ENCODE measurements around the gene ACTA1.
"Not testable (repeated sequence)": the region's sequence is repeated elsewhere in the genome, so short reads cannot be mapped to it uniquely, and the experiment has no call there.

ACTA1 gene

GRCh38 chr1:229440851-229441537 is 7.1 kb upstream of the ACTA1 start:
- no peak for DNase-seq (ENCODE audit: low read depth in 3 of 3, low spot score in 1 of 3)

DNA sequence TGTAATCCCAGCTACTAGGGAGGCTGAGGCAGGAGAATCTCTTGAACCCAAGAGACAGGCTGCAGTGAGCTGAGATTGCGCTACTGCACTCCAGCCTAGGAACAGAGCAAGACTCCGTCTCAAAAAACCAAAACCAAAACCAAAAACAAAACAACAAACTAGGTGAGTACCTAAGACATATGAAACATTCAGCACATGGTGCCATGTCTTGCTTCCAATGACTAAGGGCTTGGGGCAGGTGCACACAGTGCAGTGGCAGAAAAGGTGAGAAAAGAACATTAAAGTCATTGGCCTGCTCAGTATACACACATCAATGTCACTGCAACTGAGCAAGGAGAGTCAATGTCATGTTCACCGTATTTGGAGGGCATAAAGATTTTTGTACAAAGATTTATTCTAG is 4.1 kb upstream of the ACTA1 start:
- DNase-seq (ENCODE audit: low read depth in 3 of 3, low spot score in 1 of 3), result no peak

DNA sequence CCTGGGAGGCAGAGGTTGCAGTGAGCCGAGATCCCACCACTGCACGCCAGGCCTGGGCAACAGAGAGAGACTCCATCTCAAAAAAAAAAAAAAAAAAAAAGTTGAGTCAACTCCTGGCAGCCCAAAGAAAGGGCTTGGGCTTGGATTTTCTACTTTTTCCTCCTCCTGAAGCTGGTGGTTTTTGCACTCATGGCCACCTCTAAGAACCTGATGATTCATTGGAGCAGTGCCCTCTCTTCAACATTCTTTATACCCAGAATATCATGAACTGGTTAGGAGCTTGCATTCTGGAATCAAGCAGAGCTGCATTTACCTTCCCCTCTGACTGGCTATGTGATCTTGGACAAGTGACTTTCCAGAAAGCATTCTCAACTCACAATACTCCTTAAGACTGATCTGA is 3.5 kb upstream of the ACTA1 start:
- DNase-seq (ENCODE audit: low read depth in 3 of 3, low spot score in 1 of 3), result no peak

DNA sequence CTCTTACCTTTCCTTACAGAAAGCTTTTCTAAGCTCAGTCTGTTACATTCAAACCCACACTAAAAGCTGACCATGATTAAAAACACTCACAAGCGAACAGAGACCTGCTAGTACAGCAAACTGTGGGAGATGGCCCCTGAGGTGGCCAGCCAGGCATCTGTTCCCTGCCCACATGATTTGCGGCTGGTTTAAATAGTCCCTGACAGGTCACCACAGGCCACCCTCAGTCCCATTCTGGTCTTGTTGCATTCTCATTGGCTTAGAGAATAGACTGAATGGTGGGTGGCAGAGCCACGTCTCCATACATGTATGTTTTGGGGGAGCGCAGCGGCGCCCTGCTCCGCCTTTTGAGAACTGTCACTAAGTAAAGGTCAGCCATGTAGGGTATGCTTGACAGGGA is 2.3 kb upstream of the ACTA1 start:
- DNase-seq (ENCODE audit: low read depth in 3 of 3, low spot score in 1 of 3), result no peak

- DNase-seq (ENCODE audit: low read depth in 3 of 3, low spot score in 1 of 3), result no peak
These were observed 752 bp upstream of the ACTA1 start for GRCh38 chr1:229434641-229435051.

GRCh38 chr1:229433364-229434004 is 410 bp downstream of the ACTA1 start:
- DNase-seq (ENCODE audit: low read depth in 3 of 3, low spot score in 1 of 3), result no peak

- DNase-seq (ENCODE audit: low read depth in 3 of 3, low spot score in 1 of 3), result no peak
These were observed 989 bp downstream of the ACTA1 start for GRCh38 chr1:229432905-229433304.

GRCh38 chr1:229432116-229432461 is 1.8 kb downstream of the ACTA1 start:
- DNase-seq (ENCODE audit: low read depth in 3 of 3, low spot score in 1 of 3), result no peak

GRCh38 chr1:229431284-229432115 is 2.4 kb downstream of the ACTA1 start:
- no peak for DNase-seq (ENCODE audit: low read depth in 3 of 3, low spot score in 1 of 3)

- no peak for DNase-seq (ENCODE audit: low read depth in 3 of 3, low spot score in 1 of 3)
These were observed 3.1 kb downstream of the ACTA1 start for GRCh38 chr1:229430761-229431283.

- DNase-seq (ENCODE audit: low read depth in 3 of 3, low spot score in 1 of 3), result no peak
These were observed 5.6 kb downstream of the ACTA1 start for GRCh38 chr1:229428256-229428655.

DNA sequence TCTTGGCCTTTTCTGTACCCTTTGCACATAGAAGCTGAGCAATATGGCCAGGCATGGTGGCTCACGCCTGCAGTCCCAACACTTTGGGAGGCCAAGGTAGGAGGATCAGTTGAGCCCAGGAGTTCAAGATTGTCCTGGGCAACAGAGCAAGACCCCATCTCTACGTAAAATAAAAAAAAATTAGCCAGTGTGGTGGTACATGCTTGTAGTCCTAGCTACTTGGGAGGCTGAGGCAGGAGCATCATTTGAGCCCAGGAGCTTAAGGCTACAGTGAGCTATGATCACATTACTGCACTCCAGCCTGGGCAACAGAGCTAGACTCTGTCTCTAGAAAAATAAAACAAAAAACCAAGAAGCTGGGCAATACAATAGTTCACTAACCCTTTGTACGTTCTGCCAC is 6.3 kb downstream of the ACTA1 start:
- no peak for DNase-seq (ENCODE audit: low read depth in 3 of 3, low spot score in 1 of 3)

- DNase-seq (ENCODE audit: low read depth in 3 of 3, low spot score in 1 of 3), result no peak
These were observed 8.2 kb downstream of the ACTA1 start for GRCh38 chr1:229425564-229426159.

DNA sequence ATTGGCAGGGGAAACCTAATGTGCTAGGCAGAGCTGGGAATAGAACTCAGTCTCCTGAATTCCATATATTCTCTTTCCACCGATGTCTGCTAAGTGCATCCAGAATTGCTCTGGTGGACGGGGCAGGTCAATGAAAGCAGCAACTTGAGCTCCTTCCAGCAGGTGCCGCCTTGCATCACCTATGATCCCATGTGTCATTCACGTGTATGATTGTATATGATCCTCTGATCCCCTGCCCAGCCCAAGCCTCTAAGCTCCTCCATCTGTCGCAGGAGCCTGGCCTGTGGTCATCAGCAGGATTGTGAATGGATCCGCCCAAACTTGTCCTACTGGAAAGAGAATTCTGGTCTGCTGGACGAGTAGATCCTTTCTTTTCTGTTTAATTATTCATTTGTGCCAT is 13.1 kb downstream of the ACTA1 start:
- no peak for DNase-seq (ENCODE audit: low read depth in 3 of 3, low spot score in 1 of 3)

DNA sequence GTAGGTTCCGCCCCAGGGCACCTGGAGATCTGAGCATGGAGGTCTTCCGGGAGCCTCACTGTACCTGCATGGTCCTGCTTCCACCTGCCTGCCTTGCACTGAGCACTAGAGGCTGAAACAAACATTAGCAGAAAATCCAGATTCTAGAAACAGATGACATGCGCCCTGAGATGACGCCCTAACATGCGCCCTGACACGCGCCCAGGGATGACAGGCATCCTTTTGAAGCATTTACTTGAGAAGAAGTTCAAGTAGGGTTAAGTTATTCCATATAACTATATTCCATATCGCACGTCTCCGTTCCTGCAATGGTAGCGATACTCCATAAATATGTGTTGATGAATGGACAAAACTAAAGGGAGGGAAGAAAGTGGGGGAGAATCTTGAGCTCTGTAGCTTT is 13.7 kb downstream of the ACTA1 start:
- no peak for DNase-seq (ENCODE audit: low read depth in 3 of 3, low spot score in 1 of 3)

- DNase-seq (ENCODE audit: low read depth in 3 of 3, low spot score in 1 of 3), result not testable (repeated sequence)
These were observed 15.3 kb downstream of the ACTA1 start for GRCh38 chr1:229418586-229418985.

- DNase-seq (ENCODE audit: low read depth in 3 of 3, low spot score in 1 of 3), result not testable (repeated sequence)
These were observed 21.1 kb downstream of the ACTA1 start for GRCh38 chr1:229412810-229413209.

- no peak for DNase-seq (ENCODE audit: low read depth in 3 of 3, low spot score in 1 of 3)
These were observed 21.8 kb downstream of the ACTA1 start for GRCh38 chr1:229412056-229412455.

- DNase-seq (ENCODE audit: low read depth in 3 of 3, low spot score in 1 of 3), result no peak
These were observed 22.3 kb downstream of the ACTA1 start for GRCh38 chr1:229411434-229412055.

- DNase-seq (ENCODE audit: low read depth in 3 of 3, low spot score in 1 of 3), result no peak
These were observed 23.0 kb downstream of the ACTA1 start for GRCh38 chr1:229410692-229411433.

DNA sequence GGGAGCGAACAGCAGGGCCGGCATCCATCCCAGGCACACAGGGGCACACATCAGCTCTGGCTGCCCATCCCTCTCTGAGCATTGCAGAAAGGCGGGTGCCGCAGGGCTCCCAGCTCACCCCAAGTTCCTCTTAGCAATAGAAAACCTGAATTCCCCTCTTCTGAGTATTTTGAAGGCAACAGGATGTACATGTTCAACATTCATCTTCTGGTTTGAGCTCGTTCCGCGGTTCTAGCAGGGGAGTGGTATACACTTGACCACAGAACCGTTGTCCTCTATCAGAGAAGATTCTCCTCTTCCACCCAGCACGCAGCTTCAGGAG is 23.6 kb downstream of the ACTA1 start:
- DNase-seq (ENCODE audit: low read depth in 3 of 3, low spot score in 1 of 3), result no peak
